ENCODE results near the gene TECTA.

DNA sequence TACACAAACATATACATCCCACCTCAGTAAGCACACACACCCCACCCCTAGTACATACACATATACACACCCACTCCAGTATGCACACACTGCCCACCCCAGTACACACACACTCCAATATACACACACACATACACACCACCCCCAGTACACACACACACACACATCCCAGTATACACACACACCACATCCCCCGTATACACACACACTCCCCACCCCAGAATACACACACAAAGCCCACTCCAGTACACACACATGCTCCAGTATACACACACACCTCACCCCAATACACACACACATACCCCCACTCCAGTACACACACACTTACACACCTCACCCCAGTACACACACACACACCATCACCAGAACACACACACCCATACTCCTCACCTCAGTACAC is 7.4 kb downstream of the TECTA start:
- TF ChIP-seq, protein P1, sequence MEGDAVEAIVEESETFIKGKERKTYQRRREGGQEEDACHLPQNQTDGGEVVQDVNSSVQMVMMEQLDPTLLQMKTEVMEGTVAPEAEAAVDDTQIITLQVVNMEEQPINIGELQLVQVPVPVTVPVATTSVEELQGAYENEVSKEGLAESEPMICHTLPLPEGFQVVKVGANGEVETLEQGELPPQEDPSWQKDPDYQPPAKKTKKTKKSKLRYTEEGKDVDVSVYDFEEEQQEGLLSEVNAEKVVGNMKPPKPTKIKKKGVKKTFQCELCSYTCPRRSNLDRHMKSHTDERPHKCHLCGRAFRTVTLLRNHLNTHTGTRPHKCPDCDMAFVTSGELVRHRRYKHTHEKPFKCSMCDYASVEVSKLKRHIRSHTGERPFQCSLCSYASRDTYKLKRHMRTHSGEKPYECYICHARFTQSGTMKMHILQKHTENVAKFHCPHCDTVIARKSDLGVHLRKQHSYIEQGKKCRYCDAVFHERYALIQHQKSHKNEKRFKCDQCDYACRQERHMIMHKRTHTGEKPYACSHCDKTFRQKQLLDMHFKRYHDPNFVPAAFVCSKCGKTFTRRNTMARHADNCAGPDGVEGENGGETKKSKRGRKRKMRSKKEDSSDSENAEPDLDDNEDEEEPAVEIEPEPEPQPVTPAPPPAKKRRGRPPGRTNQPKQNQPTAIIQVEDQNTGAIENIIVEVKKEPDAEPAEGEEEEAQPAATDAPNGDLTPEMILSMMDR (IDR thresholded peaks at IDR 0.05; ENCODE audit: low read depth, low read length, poor library complexity, severe bottlenecking): no peak
- no peak for TF ChIP-seq EZH2phosphoT487 (IDR thresholded peaks at IDR 0.05; ENCODE audit: borderline replicate concordance, low read length)

Measured in DOHH2 (cell line).